Epithelial cell of proximal tubule (primary cell): Measurements from ENCODE around the gene EVA1B. TPM values are rescaled to one million over a fixed set of nuclear protein-coding genes. Genes with fewer than 3 reads are reported as not detected.

Experiments
- DNase-seq: peaks from one replicate; pipeline ENCODE4 v3.0.0-alpha.2; 2011; ENCODE audit warnings: low read depth
- H3K4me3 ChIP-seq: 2 replicates; pipeline ENCODE4 v1.5.1; 2011; ENCODE audit warnings: low read depth, mild to moderate bottlenecking, low read length
- total RNA-seq: library from RNA; depleted of rRNA; stranded (reverse); fragments of >200 nt; gene quantifications from 2 replicates; pipeline ENCODE4 v1.2.3, GENCODE V29; 2015
- TF ChIP-seq, protein P1 (sequence below): conservative IDR thresholded peaks from 2 replicates; pipeline ENCODE4 v1.5.1; 2012; ENCODE audit warnings: low read depth, mild to moderate bottlenecking, low read length

EVA1B gene
- total RNA-seq, 1 donor from 2014 or later: 259 TPM

DNA sequence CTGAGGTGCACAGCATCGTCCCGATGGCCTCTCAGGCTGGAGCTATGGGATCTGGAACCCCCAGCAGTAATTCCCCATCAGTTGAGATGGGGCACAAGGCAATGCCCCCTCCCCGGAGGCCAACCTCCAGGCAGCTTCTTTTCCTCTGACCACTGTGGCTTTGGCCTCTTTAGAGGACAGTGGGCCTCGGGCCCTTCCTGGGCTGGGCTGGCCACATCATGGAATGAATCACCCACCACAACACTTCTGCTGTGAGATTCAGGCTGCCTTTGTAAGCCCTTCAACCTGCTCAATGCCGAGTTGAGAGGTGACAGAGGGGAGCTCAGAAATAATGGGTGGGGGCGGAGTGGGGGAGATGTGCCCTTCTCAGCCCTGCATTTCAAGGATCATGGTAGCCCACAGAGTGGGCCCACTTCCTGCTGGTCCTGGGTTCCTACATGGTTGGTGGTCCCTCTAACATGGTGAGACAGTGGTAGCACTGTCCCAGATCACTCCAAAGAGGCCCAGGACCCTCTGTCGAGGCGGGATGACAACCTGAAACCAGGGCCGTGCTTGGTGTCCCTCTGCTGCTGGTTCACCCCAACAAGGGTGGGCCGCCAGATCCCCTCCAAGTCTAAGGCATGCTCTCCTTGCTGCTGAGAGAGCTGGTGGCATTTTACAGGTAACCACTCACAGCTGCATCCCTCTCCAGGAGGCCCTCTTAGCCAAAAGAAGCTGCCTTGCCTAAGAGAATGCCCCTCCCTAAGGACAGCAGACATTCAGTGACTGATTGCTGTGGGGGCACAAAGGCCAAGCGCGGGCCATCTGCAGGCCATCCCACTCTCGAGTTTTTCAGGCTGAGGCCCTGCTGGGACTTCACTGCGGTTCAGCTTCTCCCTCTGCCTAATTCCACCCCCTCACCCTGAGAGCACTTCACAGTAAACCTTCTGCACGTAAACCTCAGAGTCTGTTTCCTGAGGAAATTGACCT is 29.7 kb upstream of the EVA1B start:
- no peak for DNase-seq
- no peak overlapping the region for H3K4me3 ChIP-seq
- TF ChIP-seq, protein P1, sequence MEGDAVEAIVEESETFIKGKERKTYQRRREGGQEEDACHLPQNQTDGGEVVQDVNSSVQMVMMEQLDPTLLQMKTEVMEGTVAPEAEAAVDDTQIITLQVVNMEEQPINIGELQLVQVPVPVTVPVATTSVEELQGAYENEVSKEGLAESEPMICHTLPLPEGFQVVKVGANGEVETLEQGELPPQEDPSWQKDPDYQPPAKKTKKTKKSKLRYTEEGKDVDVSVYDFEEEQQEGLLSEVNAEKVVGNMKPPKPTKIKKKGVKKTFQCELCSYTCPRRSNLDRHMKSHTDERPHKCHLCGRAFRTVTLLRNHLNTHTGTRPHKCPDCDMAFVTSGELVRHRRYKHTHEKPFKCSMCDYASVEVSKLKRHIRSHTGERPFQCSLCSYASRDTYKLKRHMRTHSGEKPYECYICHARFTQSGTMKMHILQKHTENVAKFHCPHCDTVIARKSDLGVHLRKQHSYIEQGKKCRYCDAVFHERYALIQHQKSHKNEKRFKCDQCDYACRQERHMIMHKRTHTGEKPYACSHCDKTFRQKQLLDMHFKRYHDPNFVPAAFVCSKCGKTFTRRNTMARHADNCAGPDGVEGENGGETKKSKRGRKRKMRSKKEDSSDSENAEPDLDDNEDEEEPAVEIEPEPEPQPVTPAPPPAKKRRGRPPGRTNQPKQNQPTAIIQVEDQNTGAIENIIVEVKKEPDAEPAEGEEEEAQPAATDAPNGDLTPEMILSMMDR: no peak

DNA sequence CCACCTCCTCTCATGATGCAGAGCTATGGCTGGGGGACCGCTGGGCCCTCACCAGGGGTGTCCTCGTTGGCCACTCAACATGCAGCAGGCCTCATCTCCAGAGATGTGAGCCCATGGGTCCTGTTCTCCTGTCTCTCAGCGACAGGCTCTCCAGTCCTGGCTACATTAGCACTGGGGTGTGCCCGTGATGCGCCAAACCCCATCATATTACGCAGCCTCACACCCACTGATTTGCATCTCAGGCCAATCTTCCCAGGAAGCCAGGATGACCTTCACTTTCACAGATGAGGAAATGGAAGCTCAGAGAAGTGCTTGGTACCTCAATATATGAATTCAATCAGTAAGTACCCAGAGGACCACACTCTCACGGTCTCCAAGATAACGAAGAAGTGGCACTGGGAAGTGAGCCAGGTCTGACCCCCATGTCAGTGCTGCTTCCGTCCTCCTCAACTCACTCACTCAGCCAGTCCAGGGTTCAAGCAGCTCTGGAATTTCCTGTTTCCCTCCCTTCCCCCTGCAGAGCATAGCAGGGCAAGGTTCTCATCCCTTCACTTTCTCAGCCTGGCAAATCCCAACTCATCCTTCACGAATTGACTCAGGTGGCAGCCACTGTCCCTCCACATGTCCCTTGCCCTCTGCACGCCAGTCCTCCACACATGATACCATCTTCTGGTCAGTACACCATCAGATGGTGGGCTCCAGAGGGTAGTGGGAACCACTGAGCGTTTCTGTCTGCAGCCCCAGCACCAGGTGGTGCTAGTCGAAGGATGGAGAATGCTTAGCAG is 28.9 kb upstream of the EVA1B start:
- TF ChIP-seq, protein P1: peak; percentile 18
- DNase-seq: no peak
- H3K4me3 ChIP-seq: no peak overlapping the region

DNA sequence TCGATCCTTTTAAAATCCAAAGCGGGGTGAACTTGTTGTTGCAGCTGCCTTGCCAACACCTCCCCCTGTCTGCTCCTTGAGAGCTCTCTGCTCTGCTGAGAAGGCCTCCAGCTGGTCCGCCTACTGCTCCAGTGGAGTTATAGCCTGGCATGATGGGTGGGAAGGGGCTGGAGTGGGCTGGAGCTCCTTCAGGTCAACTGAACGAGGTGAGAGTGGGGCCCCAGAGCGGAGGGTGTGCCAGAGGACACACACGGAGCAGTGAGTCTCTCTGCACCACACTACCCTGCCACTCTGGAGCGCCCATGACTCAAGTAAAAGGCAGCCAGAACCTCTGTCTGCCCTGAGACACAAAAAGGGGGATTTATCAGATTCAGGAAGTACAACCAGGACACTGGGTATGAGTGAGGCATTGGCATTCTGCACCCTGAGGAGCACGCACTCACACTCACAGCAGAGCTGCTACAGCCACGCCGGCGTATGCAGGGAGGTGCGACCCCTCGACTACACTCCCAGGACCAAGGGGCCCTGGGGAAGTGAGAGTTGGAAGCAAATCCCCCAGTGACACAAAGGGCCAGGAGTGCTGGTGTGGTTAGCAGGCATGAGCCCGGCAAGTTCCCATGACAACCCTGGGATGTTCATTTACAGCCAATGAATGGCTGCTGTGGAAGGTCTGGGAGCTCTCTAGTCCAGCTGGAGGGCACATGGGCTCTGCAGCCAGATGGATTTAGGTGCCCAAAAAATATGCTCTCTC is 28.0 kb upstream of the EVA1B start:
- H3K4me3 ChIP-seq: no peak overlapping the region
- DNase-seq: peak; percentile 63
- TF ChIP-seq, protein P1: peak; percentile 3

DNA sequence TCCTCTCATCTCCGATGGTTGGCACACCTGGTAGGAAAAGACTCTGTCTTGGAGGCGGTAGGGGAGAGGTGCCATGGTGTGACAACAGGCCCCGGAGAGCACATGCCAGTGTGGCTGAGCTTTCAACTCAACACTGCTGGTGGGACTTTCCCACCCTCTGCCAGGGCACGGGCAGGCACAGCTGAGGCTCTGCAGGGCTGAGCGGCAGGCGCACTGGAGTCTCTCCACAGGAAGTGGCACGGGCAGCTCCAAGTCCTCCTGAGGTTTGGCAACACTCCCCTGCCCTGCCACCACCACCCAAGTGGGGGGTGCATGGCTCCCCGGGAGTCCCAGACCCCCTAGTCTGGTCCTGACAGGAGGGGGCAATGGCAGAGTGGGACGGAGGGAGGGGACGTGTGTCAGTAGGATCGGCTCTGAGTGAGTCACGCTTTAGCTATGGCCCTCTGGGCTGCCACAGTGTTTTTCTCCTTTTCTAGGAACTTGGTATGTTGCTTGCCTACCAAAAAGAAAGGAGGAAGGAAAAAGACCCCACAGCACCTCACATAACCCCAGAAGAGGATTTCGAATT is 27.3 kb upstream of the EVA1B start:
- DNase-seq: peak; percentile 63
- H3K4me3 ChIP-seq: no peak overlapping the region
- TF ChIP-seq, protein P1: no peak

DNA sequence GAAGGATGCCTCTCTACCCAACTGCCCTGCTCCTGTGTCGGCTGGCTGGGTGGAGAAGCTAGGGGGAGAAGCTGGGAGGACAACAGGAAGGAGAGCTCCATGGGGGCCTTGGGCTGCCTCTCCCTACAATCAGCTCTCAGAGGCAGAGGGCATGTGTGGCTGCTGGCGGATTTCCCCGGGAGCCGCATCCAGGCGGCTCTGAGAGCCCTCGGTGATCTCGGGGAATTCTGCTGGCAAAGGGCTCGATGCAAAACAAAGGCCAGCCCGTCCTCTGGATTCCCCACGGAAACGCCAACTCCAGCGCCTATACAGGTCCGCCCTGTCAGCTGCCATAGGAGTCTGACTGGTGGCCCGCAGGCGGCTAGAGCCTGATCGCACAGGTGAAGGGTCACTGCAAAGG is 26.4 kb upstream of the EVA1B start:
- H3K4me3 ChIP-seq: no peak overlapping the region
- DNase-seq: no peak
- TF ChIP-seq, protein P1: no peak

DNA sequence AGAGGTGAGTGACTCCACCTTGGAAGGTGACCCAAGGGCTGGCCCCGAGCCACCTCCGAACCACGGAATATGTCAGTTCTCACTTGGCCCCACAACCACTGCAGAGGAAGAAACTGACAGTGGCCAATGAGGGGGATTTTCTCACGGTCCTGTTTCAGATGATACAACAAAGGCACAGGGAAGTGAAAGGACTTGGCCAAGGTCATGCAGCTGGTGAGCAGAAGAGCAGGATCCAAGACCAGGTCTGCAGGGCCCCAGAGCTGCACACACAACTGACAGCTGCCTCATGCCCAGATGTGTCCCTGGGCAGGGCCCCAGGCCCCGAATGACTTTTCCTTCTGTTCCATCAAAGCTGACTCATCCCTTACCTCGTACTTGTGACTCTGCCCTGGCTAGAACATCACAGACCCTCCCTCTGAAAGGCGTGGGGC is 25.8 kb upstream of the EVA1B start:
- TF ChIP-seq, protein P1: no peak
- H3K4me3 ChIP-seq: no peak overlapping the region
- no peak for DNase-seq
